Measurements from ENCODE around the gene GSE1.

DNA sequence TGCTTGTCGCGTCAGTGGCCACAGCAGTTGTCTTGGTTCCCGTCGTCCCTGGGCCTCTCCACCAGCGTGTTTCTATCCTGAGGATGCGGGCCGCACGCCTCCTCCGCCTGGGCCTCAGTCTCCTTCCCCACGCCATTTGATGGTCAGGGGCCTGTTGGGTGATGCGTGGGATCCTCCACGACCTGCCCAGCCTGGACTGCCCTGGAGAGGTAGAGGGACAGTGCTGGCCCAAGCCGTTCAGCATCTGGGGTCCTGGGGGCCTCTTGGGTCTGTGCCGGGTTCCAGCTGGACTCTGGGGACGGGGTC lies 20.3 kb downstream of the GSE1 start:
- TF ChIP-seq, protein P1, sequence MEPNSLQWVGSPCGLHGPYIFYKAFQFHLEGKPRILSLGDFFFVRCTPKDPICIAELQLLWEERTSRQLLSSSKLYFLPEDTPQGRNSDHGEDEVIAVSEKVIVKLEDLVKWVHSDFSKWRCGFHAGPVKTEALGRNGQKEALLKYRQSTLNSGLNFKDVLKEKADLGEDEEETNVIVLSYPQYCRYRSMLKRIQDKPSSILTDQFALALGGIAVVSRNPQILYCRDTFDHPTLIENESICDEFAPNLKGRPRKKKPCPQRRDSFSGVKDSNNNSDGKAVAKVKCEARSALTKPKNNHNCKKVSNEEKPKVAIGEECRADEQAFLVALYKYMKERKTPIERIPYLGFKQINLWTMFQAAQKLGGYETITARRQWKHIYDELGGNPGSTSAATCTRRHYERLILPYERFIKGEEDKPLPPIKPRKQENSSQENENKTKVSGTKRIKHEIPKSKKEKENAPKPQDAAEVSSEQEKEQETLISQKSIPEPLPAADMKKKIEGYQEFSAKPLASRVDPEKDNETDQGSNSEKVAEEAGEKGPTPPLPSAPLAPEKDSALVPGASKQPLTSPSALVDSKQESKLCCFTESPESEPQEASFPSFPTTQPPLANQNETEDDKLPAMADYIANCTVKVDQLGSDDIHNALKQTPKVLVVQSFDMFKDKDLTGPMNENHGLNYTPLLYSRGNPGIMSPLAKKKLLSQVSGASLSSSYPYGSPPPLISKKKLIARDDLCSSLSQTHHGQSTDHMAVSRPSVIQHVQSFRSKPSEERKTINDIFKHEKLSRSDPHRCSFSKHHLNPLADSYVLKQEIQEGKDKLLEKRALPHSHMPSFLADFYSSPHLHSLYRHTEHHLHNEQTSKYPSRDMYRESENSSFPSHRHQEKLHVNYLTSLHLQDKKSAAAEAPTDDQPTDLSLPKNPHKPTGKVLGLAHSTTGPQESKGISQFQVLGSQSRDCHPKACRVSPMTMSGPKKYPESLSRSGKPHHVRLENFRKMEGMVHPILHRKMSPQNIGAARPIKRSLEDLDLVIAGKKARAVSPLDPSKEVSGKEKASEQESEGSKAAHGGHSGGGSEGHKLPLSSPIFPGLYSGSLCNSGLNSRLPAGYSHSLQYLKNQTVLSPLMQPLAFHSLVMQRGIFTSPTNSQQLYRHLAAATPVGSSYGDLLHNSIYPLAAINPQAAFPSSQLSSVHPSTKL (CRISPR knock-in tag; IDR thresholded peaks at IDR 0.05): no peak
- TF ChIP-seq ZNF816 (CRISPR knock-in tag; IDR thresholded peaks at IDR 0.05; ENCODE audit: borderline replicate concordance) (no peak), MEF2D (CRISPR knock-in tag; IDR thresholded peaks at IDR 0.05) (no peak), ZNF792 (CRISPR knock-in tag; IDR thresholded peaks at IDR 0.05) (no peak), RNF2 (conservative IDR thresholded peaks at IDR 0.05; ENCODE audit: low read depth) (no peak)
- TF ChIP-seq, protein P2, sequence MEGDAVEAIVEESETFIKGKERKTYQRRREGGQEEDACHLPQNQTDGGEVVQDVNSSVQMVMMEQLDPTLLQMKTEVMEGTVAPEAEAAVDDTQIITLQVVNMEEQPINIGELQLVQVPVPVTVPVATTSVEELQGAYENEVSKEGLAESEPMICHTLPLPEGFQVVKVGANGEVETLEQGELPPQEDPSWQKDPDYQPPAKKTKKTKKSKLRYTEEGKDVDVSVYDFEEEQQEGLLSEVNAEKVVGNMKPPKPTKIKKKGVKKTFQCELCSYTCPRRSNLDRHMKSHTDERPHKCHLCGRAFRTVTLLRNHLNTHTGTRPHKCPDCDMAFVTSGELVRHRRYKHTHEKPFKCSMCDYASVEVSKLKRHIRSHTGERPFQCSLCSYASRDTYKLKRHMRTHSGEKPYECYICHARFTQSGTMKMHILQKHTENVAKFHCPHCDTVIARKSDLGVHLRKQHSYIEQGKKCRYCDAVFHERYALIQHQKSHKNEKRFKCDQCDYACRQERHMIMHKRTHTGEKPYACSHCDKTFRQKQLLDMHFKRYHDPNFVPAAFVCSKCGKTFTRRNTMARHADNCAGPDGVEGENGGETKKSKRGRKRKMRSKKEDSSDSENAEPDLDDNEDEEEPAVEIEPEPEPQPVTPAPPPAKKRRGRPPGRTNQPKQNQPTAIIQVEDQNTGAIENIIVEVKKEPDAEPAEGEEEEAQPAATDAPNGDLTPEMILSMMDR (CRISPR knock-in tag; IDR thresholded peaks at IDR 0.05): no peak
